Activated B cell treated with CpG ODN at 0.5 μM for 24 hours (primary cell): ENCODE data around the gene SMIM12. TPM values are rescaled to one million over a fixed set of nuclear protein-coding genes. Genes with fewer than 3 reads are reported as not detected.

Experiments
- ATAC-seq: fragments of 200-7000 bp; cut with Tn5 transposase; one replicate; pipeline ENCODE4 v1.10.0; 2021; ENCODE audit warnings: low read depth, mild to moderate bottlenecking, moderate library complexity
- CTCF ChIA-PET: fragments of 350-600 bp; sonication (Branson Sonifier 250); formaldehyde crosslinking; loops from one replicate; lab custom pipeline; 2021; ENCODE audit warnings: antibody characterized with exemption; lab: Charles Lee
- POLR2A ChIA-PET: fragments of 350-600 bp; sonication (Branson Sonifier 250); formaldehyde crosslinking; loops from one replicate; lab custom pipeline; 2021; ENCODE audit warnings: antibody characterized with exemption; lab: Charles Lee
- DNase-seq: peaks from one replicate; pipeline ENCODE4 v3.0.0; 2022
- H3K27ac Mint-ChIP-seq: one replicate; pipeline ENCODE4 v1.8.0; 2020; ENCODE audit warnings: mixed read lengths
- H3K27me3 Mint-ChIP-seq: one replicate; pipeline ENCODE4 v1.8.0; 2021; ENCODE audit warnings: mixed read lengths
- H3K36me3 Mint-ChIP-seq: one replicate; pipeline ENCODE4 v1.8.0; 2021; ENCODE audit warnings: low read depth, mixed read lengths
- H3K4me1 Mint-ChIP-seq: one replicate; pipeline ENCODE4 v1.8.0; 2021; ENCODE audit warnings: mixed read lengths
- H3K4me3 Mint-ChIP-seq: one replicate; pipeline ENCODE4 v1.8.0; 2020; ENCODE audit warnings: mild to moderate bottlenecking, mixed read lengths
- H3K9me3 Mint-ChIP-seq: one replicate; pipeline ENCODE4 v1.8.0; 2020; ENCODE audit warnings: mixed read lengths
- CTCF ChIP-seq: fragments of 200-600 bp; IDR thresholded peaks from one replicate; pipeline ENCODE4 v1.8.0; 2022; ENCODE audit warnings: antibody characterized with exemption, mild to moderate bottlenecking
- intact Hi-C: fragments of 100-400 bp; cut with micrococcal nuclease; formaldehyde crosslinking; loops from one replicate; pipeline ENCODE4 v1.15.1; 2024
- total RNA-seq: library from RNA; stranded (reverse); gene quantifications from 2 replicates; pipeline ENCODE4 v1.2.3, GENCODE V29; 2022

SMIM12 gene
- total RNA-seq, 1 donor from 2014 or later, result 45.9 TPM

DNA sequence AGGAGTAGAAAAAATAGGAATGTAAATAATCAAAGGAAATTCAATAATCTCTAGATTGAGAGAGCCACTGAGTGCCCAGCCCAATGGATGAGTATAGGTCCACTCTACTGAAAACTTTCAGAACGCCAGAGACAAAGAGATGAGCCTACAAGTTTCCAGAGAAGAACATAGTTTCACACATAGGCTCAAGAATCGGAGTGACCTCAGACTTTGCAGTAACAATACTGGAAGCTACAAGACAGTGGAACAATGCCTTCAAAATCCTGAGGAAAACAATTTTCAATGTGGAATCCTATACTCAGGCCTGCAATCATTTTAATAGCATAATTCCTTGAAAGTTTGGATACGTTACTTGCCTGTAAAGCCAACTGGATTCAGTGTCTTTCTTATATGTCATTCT is 55.8 kb downstream of the SMIM12 start:
- no peak for ATAC-seq

More for the DNA sequence above, 55.8 kb downstream of the SMIM12 start:
- intact Hi-C loops, result no loop called here
- Mint-ChIP-seq H3K27ac (no peak overlapping the region), H3K9me3 (peaks cover 6% of the 10 kb centered on the region), H3K27me3 (no peaks in the 10 kb centered on the region), H3K4me1 (no peaks in the 10 kb centered on the region), H3K36me3 (peaks cover 5% of the 10 kb centered on the region), H3K4me3 (no peak overlapping the region)
- ChIA-PET POLR2A (no interaction called here), CTCF (interaction anchor here (1.7 kb wide), 1 partner anchor 18 kb away, joined by 4 read pairs; no protein-coding TSS in a partner anchor)
- TF ChIP-seq CTCF, result no peak
- DNase-seq, result no peak

Other genes starting within 250 kb of the SMIM12 start
- gene GJB5, start 104.7 kb downstream of the SMIM12 start, total RNA-seq, result not detected in 2 replicates
- gene GJB4, start 100.0 kb downstream of the SMIM12 start, total RNA-seq, result not detected in 2 replicates
- gene GJB3, start 78.5 kb downstream of the SMIM12 start, total RNA-seq, result not detected in 2 replicates
- gene GJA4, start 66.8 kb downstream of the SMIM12 start, total RNA-seq, result not detected in 2 replicates
- gene DLGAP3, start 69.9 kb upstream of the SMIM12 start, total RNA-seq, result 3.9 and 6.0 TPM in 2 replicates
- gene TMEM35B, start 125.6 kb upstream of the SMIM12 start, total RNA-seq, result 16.7 and 20.0 TPM in 2 replicates
- 34.7 and 41.6 TPM in 2 replicates for gene ZMYM6, start 172.2 kb upstream of the SMIM12 start, total RNA-seq
- 7.4 and 9.0 TPM in 2 replicates for gene ZMYM1, start 219.6 kb upstream of the SMIM12 start, total RNA-seq